IMR-90 (cell line): ENCODE results near the gene KRTAP10-6. TPM values are rescaled to one million over a fixed set of nuclear protein-coding genes. Genes with fewer than 3 reads are reported as not detected.

Source experiments
- ATAC-seq: fragments of 200-7000 bp; cut with Tn5 transposase; 2 replicates; pipeline ENCODE4 v1.9.1; 2020; ENCODE audit warnings: low read depth, mild to moderate bottlenecking, moderate library complexity
- BruUV-seq: library from RNA; stranded (reverse); fragments of 400-500 nt; replicated peaks from 2 replicates; lab custom pipeline; 2021; lab: Mats Ljungman, UMichigan
- CTCF ChIA-PET: fragments of 300-600 bp; formaldehyde crosslinking; extraction: SDS; loops from one replicate; lab custom pipeline; 2021; ENCODE audit warnings: antibody characterized with exemption; lab: Yijun Ruan, JAX
- POLR2A ChIA-PET: fragments of 300-600 bp; sonication (Branson Sonifier 250); formaldehyde crosslinking; loops from one replicate; lab custom pipeline; 2022; ENCODE audit warnings: antibody characterized with exemption; ENCODE audit not compliant: unreplicated experiment; lab: Charles Lee
- DNase-seq: peaks from one replicate; pipeline ENCODE4 v3.0.0; 2013
- H2AFZ ChIP-seq: replicated peaks from 2 replicates; pipeline ENCODE3; 2013; ENCODE audit warnings: low read length, mild to moderate bottlenecking; ENCODE audit not compliant: poor library complexity
- H2AK5ac ChIP-seq: 2 replicates; pipeline ENCODE4 v1.6.1; 2013; ENCODE audit warnings: low read depth, low read length, inconsistent platforms
- H2AK9ac ChIP-seq: replicated peaks from 2 replicates; pipeline ENCODE3; 2013; ENCODE audit warnings: mild to moderate bottlenecking, low read depth, low read length, moderate library complexity; ENCODE audit not compliant: poor library complexity
- H2BK120ac ChIP-seq: 2 replicates; pipeline ENCODE4 v1.6.1; 2013; ENCODE audit warnings: low read depth, low read length, inconsistent platforms
- H2BK15ac ChIP-seq: 3 replicates; pipeline ENCODE4 v1.6.1; 2013; ENCODE audit warnings: low read depth, low read length, inconsistent platforms
- H2BK20ac ChIP-seq: 2 replicates; pipeline ENCODE4 v1.6.1; 2013; ENCODE audit warnings: low read depth, mild to moderate bottlenecking, inconsistent platforms, low read length, moderate library complexity
- H2BK5ac ChIP-seq: 2 replicates; pipeline ENCODE4 v1.6.1; 2013; ENCODE audit warnings: mild to moderate bottlenecking, low read depth, low read length, inconsistent platforms; ENCODE audit not compliant: poor library complexity, severe bottlenecking
- H3K14ac ChIP-seq: replicated peaks from 2 replicates; pipeline ENCODE4 v1.6.1; 2013; ENCODE audit warnings: low read depth, low read length, inconsistent platforms
- H3K18ac ChIP-seq: 2 replicates; pipeline ENCODE4 v1.6.1; 2013; ENCODE audit warnings: low read depth, low read length, control low read depth
- H3K23ac ChIP-seq: 2 replicates; pipeline ENCODE4 v1.6.1; 2013; ENCODE audit warnings: low read depth, low read length, inconsistent platforms
- H3K27ac ChIP-seq: 2 replicates; pipeline ENCODE4 v1.5.1; 2013; ENCODE audit warnings: mild to moderate bottlenecking, control low read depth, low read length; ENCODE audit not compliant: insufficient read depth
- H3K27me3 ChIP-seq: 2 replicates; pipeline ENCODE4 v1.6.1; 2013; ENCODE audit warnings: low read length; ENCODE audit not compliant: control insufficient read depth, insufficient read depth
- H3K36me3 ChIP-seq: 2 replicates; pipeline ENCODE4 v1.6.1; 2013; ENCODE audit warnings: low read length, mixed read lengths; ENCODE audit not compliant: control insufficient read depth, insufficient read depth
- H3K4ac ChIP-seq: 2 replicates; pipeline ENCODE4 v1.6.1; 2013; ENCODE audit warnings: low read depth, low read length, inconsistent platforms
- H3K4me1 ChIP-seq: 2 replicates; pipeline ENCODE4 v1.6.1; 2013; ENCODE audit warnings: low read length, mixed read lengths; ENCODE audit not compliant: control insufficient read depth, insufficient read depth
- H3K4me2 ChIP-seq: 2 replicates; pipeline ENCODE4 v1.6.1; 2013; ENCODE audit warnings: low read depth, mild to moderate bottlenecking, control low read depth, low read length, moderate library complexity
- H3K4me3 ChIP-seq: 2 replicates; pipeline ENCODE4 v1.5.1; 2013; ENCODE audit warnings: low read depth, mild to moderate bottlenecking, control low read depth, low read length, moderate library complexity; ENCODE audit not compliant: insufficient read depth
- H3K56ac ChIP-seq: 2 replicates; pipeline ENCODE4 v1.6.1; 2013; ENCODE audit warnings: low read length, inconsistent platforms; ENCODE audit not compliant: insufficient read depth; ENCODE audit errors: extremely low read depth
- H3K79me1 ChIP-seq, 2 experiments: 2 replicates each; pipeline ENCODE4 v1.6.1; 2013; ENCODE audit warnings: low read length in 2 of 2, inconsistent platforms in 1 of 2, low read depth in 1 of 2
- H3K9ac ChIP-seq: 2 replicates; pipeline ENCODE4 v1.6.1; 2013; ENCODE audit warnings: low read depth, low read length, control low read depth
- H3K9me1 ChIP-seq: 2 replicates; pipeline ENCODE4 v1.6.1; 2013; ENCODE audit warnings: low read length, inconsistent platforms; ENCODE audit not compliant: insufficient read depth
- H3K9me3 ChIP-seq: 2 replicates; pipeline ENCODE4 v1.6.1; 2013; ENCODE audit warnings: low read length; ENCODE audit not compliant: control insufficient read depth, insufficient read depth
- H4K20me1 ChIP-seq: 2 replicates; pipeline ENCODE4 v1.6.1; 2013; ENCODE audit warnings: low read length, inconsistent platforms; ENCODE audit not compliant: insufficient read depth
- H4K5ac ChIP-seq: 2 replicates; pipeline ENCODE4 v1.6.1; 2013; ENCODE audit warnings: mild to moderate bottlenecking, low read depth, low read length, control low read depth
- H4K8ac ChIP-seq, 2 experiments: 2 replicates each; pipeline ENCODE4 v1.6.1; 2013; ENCODE audit warnings: low read depth in 2 of 2, low read length in 2 of 2, control low read depth in 1 of 2, inconsistent platforms in 1 of 2
- H4K91ac ChIP-seq: 2 replicates; pipeline ENCODE4 v1.6.1; 2013; ENCODE audit warnings: low read depth, low read length, inconsistent platforms; ENCODE audit not compliant: insufficient read depth
- BHLHE40 ChIP-seq: fragments of 150-350 bp; IDR thresholded peaks from 2 replicates; pipeline ENCODE4 v1.6.1; 2016; ENCODE audit warnings: mild to moderate bottlenecking, low read depth, low read length
- CEBPB ChIP-seq: IDR thresholded peaks from 2 replicates; pipeline ENCODE4 v1.6.1; 2012; ENCODE audit warnings: low read depth, low read length, improper control_type of control experiment
- FOS ChIP-seq: fragments of 150-350 bp; IDR thresholded peaks from 2 replicates; pipeline ENCODE4 v1.6.1; 2016; ENCODE audit warnings: low read depth, low read length
- MAFK ChIP-seq: IDR thresholded peaks from 2 replicates; pipeline ENCODE4 v1.6.1; 2012; ENCODE audit warnings: low read depth, low read length, improper control_type of control experiment
- MXI1 ChIP-seq: IDR thresholded peaks from 2 replicates; pipeline ENCODE4 v1.6.1; 2012; ENCODE audit warnings: low read depth, mild to moderate bottlenecking, low read length, moderate library complexity, borderline replicate concordance
- RAD21 ChIP-seq: IDR thresholded peaks from 2 replicates; pipeline ENCODE4 v1.6.1; 2012; ENCODE audit warnings: low read length, improper control_type of control experiment
- dilution Hi-C: fragments of 300-500 bp; cut with HindIII; formaldehyde crosslinking; loops from one replicate; pipeline ENCODE4 v1.14.3; 2018; ENCODE audit warnings: low sequenced_read_pairs; ENCODE audit not compliant: unreplicated experiment
- in situ Hi-C: fragments of 300-500 bp; cut with MboI; formaldehyde crosslinking; loops from 3 replicates; pipeline ENCODE4 v1.14.3; 2019; ENCODE audit warnings: low sequenced_read_pairs, inconsistent platforms, mixed read lengths
- intact Hi-C: fragments of 100-400 bp; cut with micrococcal nuclease; formaldehyde crosslinking; loops from 2 replicates; pipeline ENCODE4 v1.10.0; 2022
- polyA plus RNA-seq, 3 experiments: library from polyadenylated mRNA; depleted of rRNA; stranded (reverse); fragments of >200 nt; gene quantifications; 2 replicates each; pipeline ENCODE4 v1.2.3, GENCODE V29; 2012; ENCODE audit warnings: low replicate concordance in 1 of 3
- total RNA-seq: library from RNA; depleted of rRNA; stranded (reverse); fragments of >200 nt; gene quantifications from 2 replicates; pipeline ENCODE4 v1.2.3, GENCODE V29; 2012
- TF ChIP-seq, protein P1 (sequence below): fragments of 150-350 bp; IDR thresholded peaks from 2 replicates; pipeline ENCODE4 v1.6.1; 2017; ENCODE audit warnings: mild to moderate bottlenecking, antibody characterized with exemption, low read length, low read depth

The KRTAP10-6 gene
- total and polyA plus RNA-seq, 2 of the 4 experiments (the other 2 are of a cell fraction): not detected

GRCh38 chr21:44623575-44623974 lies 31.3 kb upstream of the KRTAP10-6 start:
- in situ Hi-C loops (no loop called here), dilution Hi-C loops (no loop called here), intact Hi-C loops (no loop called here)
- no peak overlapping the region for H2BK20ac ChIP-seq
- H3K4me2 ChIP-seq: no peak overlapping the region
- H3K79me1 ChIP-seq: no peaks in the 10 kb centered on the region
- H2AK5ac ChIP-seq: no peak overlapping the region
- no peaks in the 10 kb centered on the region for H4K20me1 ChIP-seq
- no peak overlapping the region for H2BK120ac ChIP-seq
- no peak overlapping the region for H3K56ac ChIP-seq
- no peak overlapping the region for H4K91ac ChIP-seq
- H2BK15ac ChIP-seq: no peak overlapping the region
- H3K18ac ChIP-seq: no peak overlapping the region
- TF ChIP-seq BHLHE40 (no peak), MAFK (no peak), CEBPB (no peak), MXI1 (no peak), FOS (no peak), RAD21 (no peak)
- TF ChIP-seq, protein P1, sequence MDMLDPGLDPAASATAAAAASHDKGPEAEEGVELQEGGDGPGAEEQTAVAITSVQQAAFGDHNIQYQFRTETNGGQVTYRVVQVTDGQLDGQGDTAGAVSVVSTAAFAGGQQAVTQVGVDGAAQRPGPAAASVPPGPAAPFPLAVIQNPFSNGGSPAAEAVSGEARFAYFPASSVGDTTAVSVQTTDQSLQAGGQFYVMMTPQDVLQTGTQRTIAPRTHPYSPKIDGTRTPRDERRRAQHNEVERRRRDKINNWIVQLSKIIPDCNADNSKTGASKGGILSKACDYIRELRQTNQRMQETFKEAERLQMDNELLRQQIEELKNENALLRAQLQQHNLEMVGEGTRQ: no peak
- ChIA-PET POLR2A (no interaction called here), CTCF (no interaction called here)
- no peak overlapping the region for H4K8ac ChIP-seq
- no peaks in the 10 kb centered on the region for H3K4me1 ChIP-seq
- no peak overlapping the region for H2BK5ac ChIP-seq
- no peak overlapping the region for H3K4me3 ChIP-seq
- no TSS peak for BruUV-seq
- 0 out of 2 replicates have a peak, but pooled peaks cover 1% of the 10 kb centered on the region for H3K9me3 ChIP-seq
- H3K27me3 ChIP-seq: peaks cover 2% of the 10 kb centered on the region; the same call in 1 of the 2 replicates
- no peak overlapping the region for H4K5ac ChIP-seq
- no peak overlapping the region for H2AFZ ChIP-seq
- no peak for ATAC-seq
- H2AK9ac ChIP-seq: no peak overlapping the region
- H3K9me1 ChIP-seq: no peaks in the 10 kb centered on the region
- H3K4ac ChIP-seq: no peak overlapping the region
- no peak overlapping the region for H3K9ac ChIP-seq
- no peaks in the 10 kb centered on the region for H3K36me3 ChIP-seq
- no peak overlapping the region for H3K27ac ChIP-seq
- no peak overlapping the region for H3K14ac ChIP-seq
- no peak for DNase-seq
- H3K23ac ChIP-seq: no peak overlapping the region
